Measurements from ENCODE around the gene FRAT1. TPM values are rescaled to one million over a fixed set of nuclear protein-coding genes. Genes with fewer than 3 reads are reported as not detected.

FRAT1 gene
- polyA plus RNA-seq, 1 of the 3 experiments (the other 2 are of a cell fraction) = 1.8 TPM

DNA sequence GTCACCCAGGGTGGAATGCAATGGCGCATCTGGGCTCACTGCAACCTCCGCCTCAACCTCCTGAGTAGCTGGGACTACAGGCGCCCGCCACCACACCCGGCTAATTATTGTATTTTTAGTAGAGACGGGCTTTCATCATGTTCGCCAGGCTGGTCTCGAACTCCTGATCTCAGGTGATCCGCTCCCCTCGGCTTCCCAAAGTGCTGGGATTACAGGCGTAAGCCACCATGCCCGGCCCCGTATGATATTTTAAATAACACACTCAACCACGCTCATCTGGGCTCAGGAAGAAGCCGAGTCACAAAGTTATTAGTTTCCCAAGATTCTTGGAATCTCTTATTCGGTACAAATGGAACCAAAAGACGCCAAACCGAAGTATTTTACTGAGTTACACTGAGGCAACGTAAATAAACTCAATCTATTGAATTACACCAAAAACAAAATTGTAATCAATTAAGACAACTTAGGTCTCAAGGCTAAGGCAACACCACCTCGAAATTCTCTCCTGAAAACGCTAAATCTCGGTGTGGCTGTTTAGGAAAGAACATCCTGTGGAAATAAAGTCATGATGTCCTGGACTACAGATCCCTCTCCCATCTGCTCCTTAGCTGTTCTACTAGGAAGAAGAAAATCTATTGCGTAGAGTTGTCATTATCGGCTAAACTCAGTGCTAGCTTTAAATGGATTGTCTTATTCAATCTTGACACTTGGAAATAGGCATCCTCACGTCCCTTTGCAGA is 27.5 kb upstream of the FRAT1 start:
- Histone ChIP-seq H3K9ac (peak overlapping the region; percentile 94), H4K20me1 (ENCODE audit: insufficient read depth) (no peaks in the 10 kb centered on the region), H3K27me3 (ENCODE audit: insufficient read depth) (no peaks in the 10 kb centered on the region), H3F3A (replicated peaks; ENCODE audit: insufficient read depth) (peaks cover 15% of the 10 kb centered on the region), H3K4me2 (peak overlapping the region; percentile 75), H3K4me3 (ENCODE audit: low read depth in 2 of 2, low read length in 1 of 2) (peak overlapping the region; percentile 63 to 86), H3K9me3 (no peaks in the 10 kb centered on the region), H3K4me1 (ENCODE audit: control insufficient read depth in 1 of 2, insufficient read depth in 2 of 2, low read depth in 1 of 2, low read length in 1 of 2) (no peaks in the 10 kb centered on the region), H3K27ac (ENCODE audit: low read depth in 2 of 2, low read length in 1 of 2) (peak overlapping the region; percentile 93 to 97), H3K79me2 (ENCODE audit: insufficient read depth) (peaks cover 44% of the 10 kb centered on the region), H3K9me2 (no peaks in the 10 kb centered on the region), H3K36me3 (replicated peaks in 1 of 2; ENCODE audit: control insufficient read depth in 1 of 2, insufficient read depth in 2 of 2, low read length in 1 of 2) (peaks cover 0 to 5% of the 10 kb centered on the region in 2 experiments), H2AFZ (ENCODE audit: low read depth) (peak overlapping the region; percentile 94)
- no peak for TF ChIP-seq NFIC (IDR thresholded peaks at IDR 0.05; ENCODE audit: borderline replicate concordance)
- TF ChIP-seq EZH2phosphoT487 (IDR thresholded peaks at IDR 0.05; ENCODE audit: borderline replicate concordance, low read depth) = no peak
- TF ChIP-seq, protein P1, sequence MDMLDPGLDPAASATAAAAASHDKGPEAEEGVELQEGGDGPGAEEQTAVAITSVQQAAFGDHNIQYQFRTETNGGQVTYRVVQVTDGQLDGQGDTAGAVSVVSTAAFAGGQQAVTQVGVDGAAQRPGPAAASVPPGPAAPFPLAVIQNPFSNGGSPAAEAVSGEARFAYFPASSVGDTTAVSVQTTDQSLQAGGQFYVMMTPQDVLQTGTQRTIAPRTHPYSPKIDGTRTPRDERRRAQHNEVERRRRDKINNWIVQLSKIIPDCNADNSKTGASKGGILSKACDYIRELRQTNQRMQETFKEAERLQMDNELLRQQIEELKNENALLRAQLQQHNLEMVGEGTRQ (IDR thresholded peaks at IDR 0.05; ENCODE audit: borderline replicate concordance, low read depth, low read length) = no peak
- TF ChIP-seq, protein P2, sequence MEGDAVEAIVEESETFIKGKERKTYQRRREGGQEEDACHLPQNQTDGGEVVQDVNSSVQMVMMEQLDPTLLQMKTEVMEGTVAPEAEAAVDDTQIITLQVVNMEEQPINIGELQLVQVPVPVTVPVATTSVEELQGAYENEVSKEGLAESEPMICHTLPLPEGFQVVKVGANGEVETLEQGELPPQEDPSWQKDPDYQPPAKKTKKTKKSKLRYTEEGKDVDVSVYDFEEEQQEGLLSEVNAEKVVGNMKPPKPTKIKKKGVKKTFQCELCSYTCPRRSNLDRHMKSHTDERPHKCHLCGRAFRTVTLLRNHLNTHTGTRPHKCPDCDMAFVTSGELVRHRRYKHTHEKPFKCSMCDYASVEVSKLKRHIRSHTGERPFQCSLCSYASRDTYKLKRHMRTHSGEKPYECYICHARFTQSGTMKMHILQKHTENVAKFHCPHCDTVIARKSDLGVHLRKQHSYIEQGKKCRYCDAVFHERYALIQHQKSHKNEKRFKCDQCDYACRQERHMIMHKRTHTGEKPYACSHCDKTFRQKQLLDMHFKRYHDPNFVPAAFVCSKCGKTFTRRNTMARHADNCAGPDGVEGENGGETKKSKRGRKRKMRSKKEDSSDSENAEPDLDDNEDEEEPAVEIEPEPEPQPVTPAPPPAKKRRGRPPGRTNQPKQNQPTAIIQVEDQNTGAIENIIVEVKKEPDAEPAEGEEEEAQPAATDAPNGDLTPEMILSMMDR (IDR thresholded peaks at IDR 0.05) = no peak
- ChIA-PET CTCF (interaction anchor here (0.7 to 3.4 kb wide), 9 partner anchors 9 to 219 kb away, joined by 3 to 27 read pairs (median 4); partner anchors contain the start of gene FRAT1), POLR2A (interaction anchor here (1.1 to 1.2 kb wide), 5 partner anchors 9 to 109 kb away, joined by 3 to 6 read pairs (median 5); partner anchors contain the start of genes FRAT1 and RRP12)
- DNase-seq = peak; percentile 24
- 45% methylated on average over 25 of the region's 25 CpGs for WGBS (ENCODE audit: low lambda C conversion rate)

GRCh38 chr10:97292097-97292861 is 26.8 kb upstream of the FRAT1 start, which contains the start of gene ARHGAP19:
TSS of gene ARHGAP19 (minus strand) at chr10:97292637. CDS start at chr10:97292627, 10 bp downstream.
- Histone ChIP-seq H4K20me1 (ENCODE audit: insufficient read depth) (no peaks in the 10 kb centered on the region), H3K9me2 (no peaks in the 10 kb centered on the region), H3K27ac (ENCODE audit: low read depth in 2 of 2, low read length in 1 of 2) (peak within 1 kb of the TSS; percentile 93 to 97), H2AFZ (ENCODE audit: low read depth) (peak within 1 kb of the TSS; percentile 94), H3K9ac (peak within 1 kb of the TSS; percentile 94), H3F3A (replicated peaks; ENCODE audit: insufficient read depth) (peaks cover 15% of the 10 kb centered on the region), H3K9me3 (no peaks in the 10 kb centered on the region), H3K36me3 (replicated peaks in 1 of 2; ENCODE audit: control insufficient read depth in 1 of 2, insufficient read depth in 2 of 2, low read length in 1 of 2) (peaks cover 0 to 4% of the 10 kb centered on the region in 2 experiments), H3K79me2 (ENCODE audit: insufficient read depth) (peaks cover 37% of the 10 kb centered on the region), H3K4me2 (peak within 1 kb of the TSS; percentile 75), H3K27me3 (ENCODE audit: insufficient read depth) (no peaks in the 10 kb centered on the region), H3K4me3 (ENCODE audit: low read depth in 2 of 2, low read length in 1 of 2) (peak within 1 kb of the TSS; percentile 63 to 86), H3K4me1 (ENCODE audit: control insufficient read depth in 1 of 2, insufficient read depth in 2 of 2, low read depth in 1 of 2, low read length in 1 of 2) (no peaks in the 10 kb centered on the region)
- ChIA-PET CTCF (interaction anchor here (0.7 to 3.4 kb wide), 9 partner anchors 9 to 220 kb away, joined by 3 to 27 read pairs (median 4); partner anchors contain the start of gene FRAT1), POLR2A (interaction anchor here (1.1 to 1.2 kb wide), 5 partner anchors 10 to 109 kb away, joined by 3 to 6 read pairs (median 5); partner anchors contain the start of genes FRAT1 and RRP12)
- under 1% methylated on average over 41 of the region's 55 CpGs for WGBS (ENCODE audit: low lambda C conversion rate)
- peak; percentile 92 for DNase-seq
- TF ChIP-seq EZH2phosphoT487 (IDR thresholded peaks at IDR 0.05; ENCODE audit: borderline replicate concordance, low read depth) (no peak), TCF12 (IDR thresholded peaks at IDR 0.05) (peak; percentile 17; the same call in 1 of the 2 replicates), YY1 (IDR thresholded peaks at IDR 0.05; ENCODE audit: low read depth) (peak; percentile 86), CHD2 (IDR thresholded peaks at IDR 0.05; ENCODE audit: low read length, partially characterized antibody) (no peak), NRF1 (IDR thresholded peaks at IDR 0.05; ENCODE audit: low read depth, low read length) (no peak), NFIC (IDR thresholded peaks at IDR 0.05; ENCODE audit: borderline replicate concordance) (peak; percentile 86), JUND (IDR thresholded peaks at IDR 0.05) (no peak), SIN3A (IDR thresholded peaks at IDR 0.05; ENCODE audit: borderline replicate concordance, low read depth, low read length) (peak; percentile 76; the same call in 1 of the 2 replicates), FOSL2 (IDR thresholded peaks at IDR 0.05; ENCODE audit: borderline replicate concordance, low read depth) (no peak), SMC3 (IDR thresholded peaks at IDR 0.05; ENCODE audit: low read depth, low read length) (peak; percentile 22; the same call in 1 of the 2 replicates), GABPA (IDR thresholded peaks at IDR 0.05; ENCODE audit: low read depth) (peak; percentile 58)
- TF ChIP-seq, protein P1 (IDR thresholded peaks at IDR 0.05; ENCODE audit: borderline replicate concordance, low read depth, low read length) = no peak
- TF ChIP-seq, protein P3, sequence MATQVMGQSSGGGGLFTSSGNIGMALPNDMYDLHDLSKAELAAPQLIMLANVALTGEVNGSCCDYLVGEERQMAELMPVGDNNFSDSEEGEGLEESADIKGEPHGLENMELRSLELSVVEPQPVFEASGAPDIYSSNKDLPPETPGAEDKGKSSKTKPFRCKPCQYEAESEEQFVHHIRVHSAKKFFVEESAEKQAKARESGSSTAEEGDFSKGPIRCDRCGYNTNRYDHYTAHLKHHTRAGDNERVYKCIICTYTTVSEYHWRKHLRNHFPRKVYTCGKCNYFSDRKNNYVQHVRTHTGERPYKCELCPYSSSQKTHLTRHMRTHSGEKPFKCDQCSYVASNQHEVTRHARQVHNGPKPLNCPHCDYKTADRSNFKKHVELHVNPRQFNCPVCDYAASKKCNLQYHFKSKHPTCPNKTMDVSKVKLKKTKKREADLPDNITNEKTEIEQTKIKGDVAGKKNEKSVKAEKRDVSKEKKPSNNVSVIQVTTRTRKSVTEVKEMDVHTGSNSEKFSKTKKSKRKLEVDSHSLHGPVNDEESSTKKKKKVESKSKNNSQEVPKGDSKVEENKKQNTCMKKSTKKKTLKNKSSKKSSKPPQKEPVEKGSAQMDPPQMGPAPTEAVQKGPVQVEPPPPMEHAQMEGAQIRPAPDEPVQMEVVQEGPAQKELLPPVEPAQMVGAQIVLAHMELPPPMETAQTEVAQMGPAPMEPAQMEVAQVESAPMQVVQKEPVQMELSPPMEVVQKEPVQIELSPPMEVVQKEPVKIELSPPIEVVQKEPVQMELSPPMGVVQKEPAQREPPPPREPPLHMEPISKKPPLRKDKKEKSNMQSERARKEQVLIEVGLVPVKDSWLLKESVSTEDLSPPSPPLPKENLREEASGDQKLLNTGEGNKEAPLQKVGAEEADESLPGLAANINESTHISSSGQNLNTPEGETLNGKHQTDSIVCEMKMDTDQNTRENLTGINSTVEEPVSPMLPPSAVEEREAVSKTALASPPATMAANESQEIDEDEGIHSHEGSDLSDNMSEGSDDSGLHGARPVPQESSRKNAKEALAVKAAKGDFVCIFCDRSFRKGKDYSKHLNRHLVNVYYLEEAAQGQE (IDR thresholded peaks at IDR 0.05; ENCODE audit: low read depth, low read length) = no peak; the same call in none of the 2 replicates
- TF ChIP-seq, protein P4, sequence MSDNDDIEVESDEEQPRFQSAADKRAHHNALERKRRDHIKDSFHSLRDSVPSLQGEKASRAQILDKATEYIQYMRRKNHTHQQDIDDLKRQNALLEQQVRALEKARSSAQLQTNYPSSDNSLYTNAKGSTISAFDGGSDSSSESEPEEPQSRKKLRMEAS (IDR thresholded peaks at IDR 0.05; ENCODE audit: low read depth) = no peak; the same call in none of the 2 replicates

All from SK-N-SH (cell line).